SW480 (cell line): ENCODE data around the gene BTBD7.
A peak's percentile ranks its signal among the peaks of the same experiment; 100 is the strongest.

Source experiments
- DNase-seq: peaks from one replicate; pipeline ENCODE4 v3.0.0-alpha.2; 2016; ENCODE audit warnings: low spot score

The BTBD7 gene

GRCh38 chr14:93329965-93330608 lies 2.7 kb downstream of the BTBD7 start:
- DNase-seq, result peak; percentile 53

- no peak for DNase-seq
Measured at GRCh38 chr14:93328546-93328945, 4.3 kb downstream of the BTBD7 start.

GRCh38 chr14:93326196-93326595 lies 6.6 kb downstream of the BTBD7 start:
- no peak for DNase-seq

GRCh38 chr14:93323600-93324174 lies 9.1 kb downstream of the BTBD7 start:
- DNase-seq, result no peak

- DNase-seq, result no peak
Measured at GRCh38 chr14:93322929-93323599, 9.8 kb downstream of the BTBD7 start.

GRCh38 chr14:93320489-93320888 lies 12.3 kb downstream of the BTBD7 start:
- DNase-seq, result no peak

- no peak for DNase-seq
Measured at GRCh38 chr14:93319958-93320357, 12.9 kb downstream of the BTBD7 start.

- DNase-seq, result no peak
Measured at GRCh38 chr14:93319494-93319893, 13.3 kb downstream of the BTBD7 start.

GRCh38 chr14:93318927-93319326 lies 13.9 kb downstream of the BTBD7 start:
- DNase-seq, result no peak

- no peak for DNase-seq
Measured at GRCh38 chr14:93317875-93318807, 14.7 kb downstream of the BTBD7 start.

GRCh38 chr14:93317210-93317874 lies 15.5 kb downstream of the BTBD7 start:
- no peak for DNase-seq

- no peak for DNase-seq
Measured at GRCh38 chr14:93316716-93317115, 16.1 kb downstream of the BTBD7 start.

GRCh38 chr14:93315575-93315974 lies 17.3 kb downstream of the BTBD7 start:
- no peak for DNase-seq

GRCh38 chr14:93311082-93311481 lies 21.8 kb downstream of the BTBD7 start:
- DNase-seq, result no peak

- no peak for DNase-seq
Measured at GRCh38 chr14:93309427-93309966, 23.3 kb downstream of the BTBD7 start.

- DNase-seq, result no peak
Measured at GRCh38 chr14:93308686-93309345, 24.0 kb downstream of the BTBD7 start.

GRCh38 chr14:93306812-93307211 lies 26.0 kb downstream of the BTBD7 start:
- no peak for DNase-seq

GRCh38 chr14:93305725-93306418 lies 27.0 kb downstream of the BTBD7 start:
- DNase-seq, result no peak

- DNase-seq, result no peak
Measured at GRCh38 chr14:93304771-93305170, 28.1 kb downstream of the BTBD7 start.

- no peak for DNase-seq
Measured at GRCh38 chr14:93303659-93304058, 29.2 kb downstream of the BTBD7 start.
